B cell (primary cell): ENCODE measurements around the gene CENPX. TPM values are rescaled to one million over a fixed set of nuclear protein-coding genes. Genes with fewer than 3 reads are reported as not detected.
"Not testable (repeated sequence)": the region's sequence is repeated elsewhere in the genome, so short reads cannot be mapped to it uniquely, and the experiment has no call there.

ENCODE experiments used
- ATAC-seq: fragments of 200-7000 bp; cut with Tn5 transposase; one replicate; pipeline ENCODE4 v1.10.0; 2021; ENCODE audit warnings: low read depth, mild to moderate bottlenecking, moderate number of reproducible peaks, moderate library complexity
- CTCF ChIA-PET: fragments of 350-600 bp; sonication (Branson Sonifier 250); formaldehyde crosslinking; loops from one replicate; lab custom pipeline; 2021; ENCODE audit warnings: antibody characterized with exemption, inconsistent platforms; lab: Charles Lee
- POLR2A ChIA-PET: fragments of 350-600 bp; sonication (Branson Sonifier 250); formaldehyde crosslinking; loops from one replicate; lab custom pipeline; 2021; ENCODE audit warnings: antibody characterized with exemption; lab: Charles Lee
- DNase-seq: peaks from one replicate; pipeline ENCODE4 v3.0.0; 2013
- H2AFZ ChIP-seq: 2 replicates; pipeline ENCODE4 v1.6.1; 2012; ENCODE audit warnings: mild to moderate bottlenecking, low read depth, low read length; ENCODE audit not compliant: insufficient read depth, poor library complexity, severe bottlenecking
- H3K27ac ChIP-seq, 2 donors: 1 replicate in 1 of 2; 2 replicates in 1 of 2; pipeline ENCODE4 v1.5.1; 2012 to 2013; ENCODE audit warnings: low read length in 2 of 2, mild to moderate bottlenecking in 2 of 2, moderate library complexity in 1 of 2
- H3K27me3 ChIP-seq, 4 experiments: fragments of 200-600 bp in 1 of 4; sonication (generic) in 1 of 4; replicated peaks in 1 of 4; 1 replicate in 2 of 4; 2 replicates in 2 of 4; pipeline versions ENCODE4 v1.6.1 to v1.7.0; 2013 to 2016; ENCODE audit warnings: low read length in 3 of 4, mild to moderate bottlenecking in 2 of 4, mixed read lengths in 1 of 4, moderate library complexity in 1 of 4; ENCODE audit not compliant: insufficient read depth in 4 of 4, control insufficient read depth in 3 of 4; ENCODE audit errors: control extremely low read depth in 1 of 4
- H3K36me3 ChIP-seq, 2 experiments: replicated peaks in 1 of 2; 1 replicate in 1 of 2; 2 replicates in 1 of 2; pipeline versions ENCODE4 v1.6.1 to v1.7.1; 2013; ENCODE audit warnings: low read length in 1 of 2; ENCODE audit not compliant: insufficient read depth in 2 of 2, control insufficient read depth in 1 of 2; ENCODE audit errors: control extremely low read depth in 1 of 2, extremely low read depth in 1 of 2
- H3K4me1 ChIP-seq, 2 donors: fragments of 200-600 bp in 1 of 2; sonication (generic) in 1 of 2; 1 replicate in 1 of 2; 2 replicates in 1 of 2; pipeline versions ENCODE4 v1.5.1 to v1.6.1; 2013 to 2017; ENCODE audit warnings: low read length in 2 of 2; ENCODE audit not compliant: control insufficient read depth in 2 of 2, insufficient read depth in 2 of 2
- H3K4me2 ChIP-seq: replicated peaks from 2 replicates; pipeline ENCODE3; 2012; ENCODE audit warnings: mild to moderate bottlenecking, low read depth, low read length; ENCODE audit not compliant: poor library complexity, severe bottlenecking
- H3K4me3 ChIP-seq, 5 experiments: fragments of 200-600 bp in 1 of 5; sonication (generic) in 1 of 5; 1 replicate in 3 of 5; 2 replicates in 2 of 5; pipeline versions ENCODE4 v1.5.1 to v1.7.0; 2011 to 2016; ENCODE audit warnings: low read length in 4 of 5, mild to moderate bottlenecking in 4 of 5, low read depth in 2 of 5, control low read depth in 1 of 5, moderate library complexity in 1 of 5; ENCODE audit not compliant: insufficient read depth in 1 of 5; ENCODE audit errors: control extremely low read depth in 1 of 5, extremely low read depth in 1 of 5
- H3K79me2 ChIP-seq: fragments of 200-600 bp; sonication (generic); one replicate; pipeline ENCODE4 v1.6.0; 2016; ENCODE audit warnings: low read length; ENCODE audit not compliant: control insufficient read depth, insufficient read depth
- H3K9ac ChIP-seq: fragments of 200-600 bp; sonication (generic); 2 replicates; pipeline ENCODE4 v1.6.1; 2017; ENCODE audit warnings: mild to moderate bottlenecking, low read length, moderate library complexity
- H3K9me3 ChIP-seq, 3 donors: one replicate each; pipeline versions ENCODE4 v1.6.1 to v1.7.1; 2013; ENCODE audit warnings: low read length in 2 of 3; ENCODE audit not compliant: control insufficient read depth in 2 of 3, insufficient read depth in 1 of 3; ENCODE audit errors: control extremely low read depth in 1 of 3
- H4K20me1 ChIP-seq: 2 replicates; pipeline ENCODE4 v1.6.0; 2012; ENCODE audit warnings: mild to moderate bottlenecking, low read length; ENCODE audit not compliant: insufficient read depth, control insufficient read depth, poor library complexity, severe bottlenecking
- H3K27ac Mint-ChIP-seq: one replicate; pipeline ENCODE4 v1.8.0; 2021; ENCODE audit warnings: mixed read lengths
- H3K27me3 Mint-ChIP-seq: one replicate; pipeline ENCODE4 v1.8.0; 2021; ENCODE audit warnings: mixed read lengths
- H3K4me1 Mint-ChIP-seq: one replicate; pipeline ENCODE4 v1.8.0; 2021; ENCODE audit warnings: mixed read lengths
- H3K4me3 Mint-ChIP-seq: one replicate; pipeline ENCODE4 v1.8.0; 2021; ENCODE audit warnings: mixed read lengths
- H3K9me3 Mint-ChIP-seq: one replicate; pipeline ENCODE4 v1.8.0; 2022; ENCODE audit warnings: mixed read lengths; ENCODE audit not compliant: insufficient read depth
- CTCF ChIP-seq: fragments of 200-600 bp; IDR thresholded peaks from one replicate; pipeline ENCODE4 v1.8.0; 2022; ENCODE audit warnings: antibody characterized with exemption, mild to moderate bottlenecking
- EZH2 ChIP-seq: IDR thresholded peaks from 2 replicates; pipeline ENCODE4 v1.6.1; 2012; ENCODE audit warnings: borderline replicate concordance, low read depth, mild to moderate bottlenecking, moderate library complexity, low read length; ENCODE audit not compliant: insufficient read depth, poor library complexity, severe bottlenecking
- WGBS: methylation state at CpG from one replicate; pipeline ENCODE4 v1.1.5; 2013; ENCODE audit warnings: missing lambda C conversion rate; ENCODE audit not compliant: insufficient coverage; 5-methylcytosine and 5-hydroxymethylcytosine counted together
- intact Hi-C: fragments of 100-400 bp; cut with micrococcal nuclease; formaldehyde crosslinking; loops from one replicate; pipeline ENCODE4 v1.10.0; 2022
- polyA plus RNA-seq: library from polyadenylated mRNA; depleted of rRNA; stranded (reverse); fragments of >200 nt; gene quantifications from 2 replicates; pipeline ENCODE4 v1.2.3, GENCODE V29; 2012
- total RNA-seq, 2 donors: library from RNA; stranded (reverse); fragments of 120-200 nt in 1 of 2; gene quantifications; 1 replicate in 1 of 2; 2 replicates in 1 of 2; pipeline versions ENCODE4 v1.2.3 to v1.2.4, GENCODE V29; 2013 to 2022

The CENPX gene
- total and polyA plus RNA-seq, 2 donors (not counting 1 experiment from before 2014, with no cell fraction given): 37.0 to 40.1 TPM

GRCh38 chr17:81983011-81983638, 39.6 kb downstream of the CENPX start:
- TF ChIP-seq EZH2 (no peak), CTCF (no peak)
- H3K27me3 Mint-ChIP-seq: no peaks in the 10 kb centered on the region
- ATAC-seq (no peak), DNase-seq (no peak)
- Histone ChIP-seq H4K20me1 (peaks cover 26% of the 10 kb centered on the region), H3K4me2 (peak overlapping the region; percentile 25), H3K36me3 (peaks cover 0 to 24% of the 10 kb centered on the region in 2 experiments), H2AFZ (no peak overlapping the region), H3K4me3 (no peak overlapping the region), H3K9ac (no peak overlapping the region), H3K27me3 (no peaks in the 10 kb centered on the region), H3K79me2 (peaks cover 55% of the 10 kb centered on the region), H3K9me3 (peaks cover 0 to 7% (median 0%) of the 10 kb centered on the region in 3 donors), H3K4me1 (peaks cover 18 to 28% of the 10 kb centered on the region in 2 donors), H3K27ac (no peak overlapping the region)
- H3K27ac Mint-ChIP-seq: peak overlapping the region; percentile 26
- POLR2A ChIA-PET: interaction anchor here (0.6 to 0.7 kb wide), 3 partner anchors 37 to 169 kb away, joined by 5 to 8 read pairs (median 5); no protein-coding TSS in a partner anchor
- no peak overlapping the region for H3K4me3 Mint-ChIP-seq
- intact Hi-C loops: no loop called here
- CTCF ChIA-PET: interaction anchor here (1.3 kb wide), 1 partner anchor 23 kb away, joined by 5 read pairs; the partner anchor contains the start of gene NOTUM
- H3K9me3 Mint-ChIP-seq: no peaks in the 10 kb centered on the region
- WGBS: 97% methylated on average over 35 of the region's 35 CpGs
- H3K4me1 Mint-ChIP-seq: peaks cover 26% of the 10 kb centered on the region

GRCh38 chr17:81981511-81981910, 41.2 kb downstream of the CENPX start:
- H3K27me3 Mint-ChIP-seq, H3K4me3 ChIP-seq, ATAC-seq, H3K27ac Mint-ChIP-seq, DNase-seq, intact Hi-C loops, H2AFZ ChIP-seq, H3K27ac ChIP-seq, CTCF ChIA-PET, H3K4me2 ChIP-seq, H3K9ac ChIP-seq, H3K4me3 Mint-ChIP-seq, H3K9me3 ChIP-seq, H3K9me3 Mint-ChIP-seq, H3K27me3 ChIP-seq: not testable (repeated sequence)
- POLR2A ChIA-PET: interaction anchor here (0.7 to 1.0 kb wide), 2 partner anchors 13 to 54 kb away, joined by 3 read pairs; no protein-coding TSS in a partner anchor
- Histone ChIP-seq H4K20me1 (peaks cover 16% of the 10 kb centered on the region), H3K79me2 (peaks cover 50% of the 10 kb centered on the region), H3K36me3 (peaks cover 0 to 21% of the 10 kb centered on the region in 2 experiments), H3K4me1 (peaks cover 23 to 34% of the 10 kb centered on the region in 2 donors)
- H3K4me1 Mint-ChIP-seq: peaks cover 31% of the 10 kb centered on the region
- WGBS: 96% methylated on average over 12 of the region's 12 CpGs
